Measurements from ENCODE around the gene SCN5A.

SCN5A gene

GRCh38 chr3:38560284-38560683 lies 89.2 kb downstream of the SCN5A start:
- no peak overlapping the region for H3K9ac ChIP-seq (ENCODE audit: low read depth, low read length)
- H3K4me3 ChIP-seq (ENCODE audit: low read depth, low read length) = no peak overlapping the region
- H3K27me3 ChIP-seq (ENCODE audit: control insufficient read depth, insufficient read depth, low read length) = no peaks in the 10 kb centered on the region
- no peak overlapping the region for H3K27ac ChIP-seq (ENCODE audit: low read depth, low read length)
- no peaks in the 10 kb centered on the region for H3K9me3 ChIP-seq (ENCODE audit: control insufficient read depth, insufficient read depth, low read length)
- H3K4me1 ChIP-seq (ENCODE audit: control insufficient read depth, insufficient read depth, low read length) = no peaks in the 10 kb centered on the region
- H3K36me3 ChIP-seq (ENCODE audit: control insufficient read depth, insufficient read depth, low read length) = no peaks in the 10 kb centered on the region

GRCh38 chr3:38558864-38559263 lies 90.6 kb downstream of the SCN5A start:
- Histone ChIP-seq H3K27ac (ENCODE audit: low read depth, low read length) (no peak overlapping the region), H3K9ac (ENCODE audit: low read depth, low read length) (no peak overlapping the region), H3K27me3 (ENCODE audit: control insufficient read depth, insufficient read depth, low read length) (no peaks in the 10 kb centered on the region), H3K4me1 (ENCODE audit: control insufficient read depth, insufficient read depth, low read length) (no peaks in the 10 kb centered on the region), H3K36me3 (ENCODE audit: control insufficient read depth, insufficient read depth, low read length) (no peaks in the 10 kb centered on the region), H3K9me3 (ENCODE audit: control insufficient read depth, insufficient read depth, low read length) (0 out of 2 replicates have a peak, but pooled peaks cover 3% of the 10 kb centered on the region), H3K4me3 (ENCODE audit: low read depth, low read length) (no peak overlapping the region)

- no peak overlapping the region for H3K9ac ChIP-seq (ENCODE audit: low read depth, low read length)
- no peaks in the 10 kb centered on the region for H3K4me1 ChIP-seq (ENCODE audit: control insufficient read depth, insufficient read depth, low read length)
- no peaks in the 10 kb centered on the region for H3K27me3 ChIP-seq (ENCODE audit: control insufficient read depth, insufficient read depth, low read length)
- no peak overlapping the region for H3K4me3 ChIP-seq (ENCODE audit: low read depth, low read length)
- 0 out of 2 replicates have a peak, but pooled peaks cover 3% of the 10 kb centered on the region for H3K9me3 ChIP-seq (ENCODE audit: control insufficient read depth, insufficient read depth, low read length)
- no peak overlapping the region for H3K27ac ChIP-seq (ENCODE audit: low read depth, low read length)
- H3K36me3 ChIP-seq (ENCODE audit: control insufficient read depth, insufficient read depth, low read length) = no peaks in the 10 kb centered on the region
Measured at GRCh38 chr3:38556640-38557358, 92.7 kb downstream of the SCN5A start.

GRCh38 chr3:38555926-38556325 lies 93.6 kb downstream of the SCN5A start:
- no peaks in the 10 kb centered on the region for H3K4me1 ChIP-seq (ENCODE audit: control insufficient read depth, insufficient read depth, low read length)
- no peak overlapping the region for H3K27ac ChIP-seq (ENCODE audit: low read depth, low read length)
- no peak overlapping the region for H3K9ac ChIP-seq (ENCODE audit: low read depth, low read length)
- 0 out of 2 replicates have a peak, but pooled peaks cover 3% of the 10 kb centered on the region for H3K9me3 ChIP-seq (ENCODE audit: control insufficient read depth, insufficient read depth, low read length)
- no peaks in the 10 kb centered on the region for H3K36me3 ChIP-seq (ENCODE audit: control insufficient read depth, insufficient read depth, low read length)
- no peak overlapping the region for H3K4me3 ChIP-seq (ENCODE audit: low read depth, low read length)
- no peaks in the 10 kb centered on the region for H3K27me3 ChIP-seq (ENCODE audit: control insufficient read depth, insufficient read depth, low read length)

GRCh38 chr3:38555149-38555840 lies 94.2 kb downstream of the SCN5A start:
- Histone ChIP-seq H3K27me3 (ENCODE audit: control insufficient read depth, insufficient read depth, low read length) (no peaks in the 10 kb centered on the region), H3K9me3 (ENCODE audit: control insufficient read depth, insufficient read depth, low read length) (0 out of 2 replicates have a peak, but pooled peaks cover 3% of the 10 kb centered on the region)

GRCh38 chr3:38554127-38554827 lies 95.2 kb downstream of the SCN5A start:
- Histone ChIP-seq H3K4me1 (ENCODE audit: control insufficient read depth, insufficient read depth, low read length) (no peaks in the 10 kb centered on the region), H3K4me3 (ENCODE audit: low read depth, low read length) (no peak overlapping the region), H3K27me3 (ENCODE audit: control insufficient read depth, insufficient read depth, low read length) (no peaks in the 10 kb centered on the region), H3K9ac (ENCODE audit: low read depth, low read length) (no peak overlapping the region), H3K27ac (ENCODE audit: low read depth, low read length) (no peak overlapping the region), H3K9me3 (ENCODE audit: control insufficient read depth, insufficient read depth, low read length) (0 out of 2 replicates have a peak, but pooled peaks cover 3% of the 10 kb centered on the region), H3K36me3 (ENCODE audit: control insufficient read depth, insufficient read depth, low read length) (0 out of 2 replicates have a peak, but pooled peaks cover 3% of the 10 kb centered on the region)

More at GRCh38 chr3:38555149-38555840, 94.2 kb downstream of the SCN5A start:
- 0 out of 2 replicates have a peak, but pooled peaks cover 3% of the 10 kb centered on the region for H3K36me3 ChIP-seq (ENCODE audit: control insufficient read depth, insufficient read depth, low read length)
- H3K4me3 ChIP-seq (ENCODE audit: low read depth, low read length) = no peak overlapping the region
- H3K4me1 ChIP-seq (ENCODE audit: control insufficient read depth, insufficient read depth, low read length) = no peaks in the 10 kb centered on the region
- no peak overlapping the region for H3K9ac ChIP-seq (ENCODE audit: low read depth, low read length)
- no peak overlapping the region for H3K27ac ChIP-seq (ENCODE audit: low read depth, low read length)

- H3K9me3 ChIP-seq (ENCODE audit: control insufficient read depth, insufficient read depth, low read length) = 0 out of 2 replicates have a peak, but pooled peaks cover 3% of the 10 kb centered on the region
- peaks cover 4% of the 10 kb centered on the region; the same call in 1 of the 2 replicates for H3K4me1 ChIP-seq (ENCODE audit: control insufficient read depth, insufficient read depth, low read length)
- H3K27ac ChIP-seq (ENCODE audit: low read depth, low read length) = no peak overlapping the region
- no peak overlapping the region for H3K4me3 ChIP-seq (ENCODE audit: low read depth, low read length)
- H3K9ac ChIP-seq (ENCODE audit: low read depth, low read length) = no peak overlapping the region
- H3K27me3 ChIP-seq (ENCODE audit: control insufficient read depth, insufficient read depth, low read length) = no peaks in the 10 kb centered on the region
- H3K36me3 ChIP-seq (ENCODE audit: control insufficient read depth, insufficient read depth, low read length) = 0 out of 2 replicates have a peak, but pooled peaks cover 3% of the 10 kb centered on the region
Measured at GRCh38 chr3:38553071-38553470, 96.4 kb downstream of the SCN5A start.

- 0 out of 2 replicates have a peak, but pooled peaks cover 3% of the 10 kb centered on the region for H3K9me3 ChIP-seq (ENCODE audit: control insufficient read depth, insufficient read depth, low read length)
- H3K27me3 ChIP-seq (ENCODE audit: control insufficient read depth, insufficient read depth, low read length) = no peaks in the 10 kb centered on the region
- H3K4me3 ChIP-seq (ENCODE audit: low read depth, low read length) = no peak overlapping the region
- no peak overlapping the region for H3K27ac ChIP-seq (ENCODE audit: low read depth, low read length)
- H3K9ac ChIP-seq (ENCODE audit: low read depth, low read length) = no peak overlapping the region
- H3K4me1 ChIP-seq (ENCODE audit: control insufficient read depth, insufficient read depth, low read length) = peaks cover 4% of the 10 kb centered on the region; the same call in 1 of the 2 replicates
- H3K36me3 ChIP-seq (ENCODE audit: control insufficient read depth, insufficient read depth, low read length) = 0 out of 2 replicates have a peak, but pooled peaks cover 3% of the 10 kb centered on the region
Measured at GRCh38 chr3:38552364-38552763, 97.1 kb downstream of the SCN5A start.

- no peak overlapping the region for H3K4me3 ChIP-seq (ENCODE audit: low read depth, low read length)
- 0 out of 2 replicates have a peak, but pooled peaks cover 3% of the 10 kb centered on the region for H3K9me3 ChIP-seq (ENCODE audit: control insufficient read depth, insufficient read depth, low read length)
- no peaks in the 10 kb centered on the region for H3K27me3 ChIP-seq (ENCODE audit: control insufficient read depth, insufficient read depth, low read length)
- H3K9ac ChIP-seq (ENCODE audit: low read depth, low read length) = no peak overlapping the region
- H3K36me3 ChIP-seq (ENCODE audit: control insufficient read depth, insufficient read depth, low read length) = 0 out of 2 replicates have a peak, but pooled peaks cover 3% of the 10 kb centered on the region
- peaks cover 4% of the 10 kb centered on the region; the same call in 1 of the 2 replicates for H3K4me1 ChIP-seq (ENCODE audit: control insufficient read depth, insufficient read depth, low read length)
- H3K27ac ChIP-seq (ENCODE audit: low read depth, low read length) = no peak overlapping the region
Measured at GRCh38 chr3:38551026-38551832, 98.3 kb downstream of the SCN5A start.

Data from HUES48 (cell line).